Measurements from ENCODE around the gene OR7C1.
"Not testable (repeated sequence)": the region's sequence is repeated elsewhere in the genome, so short reads cannot be mapped to it uniquely, and the experiment has no call there.

- TF ChIP-seq POLR2AphosphoS5, CTCF (IDR thresholded peaks at IDR 0.05): not testable (repeated sequence)
Measured at GRCh38 chr19:14783410-14783998, 51.5 kb downstream of the OR7C1 start.

All from upper lobe of left lung (tissue), 4 donors.